Measurements from ENCODE around the gene CACNA2D3. TPM values are rescaled to one million over a fixed set of nuclear protein-coding genes. Genes with fewer than 3 reads are reported as not detected.

The CACNA2D3 gene
- total RNA-seq, 4 donors from 2014 or later, result 0.30 to 9.6 (median 3.9) TPM

DNA sequence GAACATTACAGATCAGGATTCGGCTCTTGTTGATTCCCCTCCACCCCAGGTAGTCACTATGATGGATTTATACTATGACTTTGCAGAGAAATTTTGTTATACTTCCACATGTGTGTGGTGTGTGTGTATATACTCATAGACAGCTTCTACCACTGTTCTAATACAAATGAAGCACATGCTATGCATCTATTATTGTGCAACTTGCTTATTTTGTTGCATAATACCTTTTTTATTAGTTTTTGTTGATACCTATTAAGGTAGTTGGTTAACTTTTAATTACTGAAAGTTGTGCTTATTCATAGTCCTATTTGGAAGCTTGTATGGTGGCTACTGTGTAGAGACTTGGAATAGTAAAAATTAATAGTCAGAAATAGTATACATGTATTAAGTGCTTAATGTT lies 140.6 kb downstream of the CACNA2D3 start:
- WGBS, 2 donors, result 64 to 77% methylated on average over 1 of the region's 1 CpG
- Histone ChIP-seq H3K36me3 (no peaks in the 10 kb centered on the region), H3K27ac (no peak overlapping the region), H3K4me3 (no peak overlapping the region), H3K9me3 (no peaks in the 10 kb centered on the region), H3K27me3 (no peaks in the 10 kb centered on the region), H3K4me1 (no peaks in the 10 kb centered on the region)
- TF ChIP-seq, protein P1, sequence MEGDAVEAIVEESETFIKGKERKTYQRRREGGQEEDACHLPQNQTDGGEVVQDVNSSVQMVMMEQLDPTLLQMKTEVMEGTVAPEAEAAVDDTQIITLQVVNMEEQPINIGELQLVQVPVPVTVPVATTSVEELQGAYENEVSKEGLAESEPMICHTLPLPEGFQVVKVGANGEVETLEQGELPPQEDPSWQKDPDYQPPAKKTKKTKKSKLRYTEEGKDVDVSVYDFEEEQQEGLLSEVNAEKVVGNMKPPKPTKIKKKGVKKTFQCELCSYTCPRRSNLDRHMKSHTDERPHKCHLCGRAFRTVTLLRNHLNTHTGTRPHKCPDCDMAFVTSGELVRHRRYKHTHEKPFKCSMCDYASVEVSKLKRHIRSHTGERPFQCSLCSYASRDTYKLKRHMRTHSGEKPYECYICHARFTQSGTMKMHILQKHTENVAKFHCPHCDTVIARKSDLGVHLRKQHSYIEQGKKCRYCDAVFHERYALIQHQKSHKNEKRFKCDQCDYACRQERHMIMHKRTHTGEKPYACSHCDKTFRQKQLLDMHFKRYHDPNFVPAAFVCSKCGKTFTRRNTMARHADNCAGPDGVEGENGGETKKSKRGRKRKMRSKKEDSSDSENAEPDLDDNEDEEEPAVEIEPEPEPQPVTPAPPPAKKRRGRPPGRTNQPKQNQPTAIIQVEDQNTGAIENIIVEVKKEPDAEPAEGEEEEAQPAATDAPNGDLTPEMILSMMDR (IDR thresholded peaks at IDR 0.05), result no peak
- no peak for TF ChIP-seq POLR2A (IDR thresholded peaks at IDR 0.05)
- TF ChIP-seq EP300 (IDR thresholded peaks at IDR 0.05), result no peak
- DNase-seq (ENCODE audit: low spot score in 2 of 2), result no peak

DNA sequence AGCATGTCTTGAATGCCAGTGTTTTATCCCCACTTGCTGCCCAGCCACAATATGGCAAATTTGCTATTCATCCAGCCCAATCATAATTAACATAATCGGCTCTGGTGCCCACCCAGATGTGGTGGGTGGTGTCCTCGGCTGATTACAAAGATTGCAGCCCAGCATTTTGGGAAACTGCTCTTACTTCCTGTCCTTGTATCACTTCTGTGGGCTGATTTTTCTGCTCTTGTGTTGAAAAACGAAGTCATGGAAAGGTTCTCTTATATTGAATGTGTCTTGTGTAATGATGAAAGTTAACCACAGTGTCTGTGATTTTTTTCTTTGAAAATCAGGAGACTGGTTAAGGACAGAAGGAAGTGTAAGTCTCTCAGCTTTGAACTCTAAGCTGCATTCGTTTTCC lies 141.7 kb downstream of the CACNA2D3 start:
- Histone ChIP-seq H3K4me3 (no peak overlapping the region), H3K4me1 (no peaks in the 10 kb centered on the region), H3K27ac (no peak overlapping the region), H3K9me3 (no peaks in the 10 kb centered on the region), H3K27me3 (no peaks in the 10 kb centered on the region), H3K36me3 (no peaks in the 10 kb centered on the region)
- no peak for DNase-seq (ENCODE audit: low spot score in 2 of 2)
- TF ChIP-seq POLR2A (IDR thresholded peaks at IDR 0.05), result no peak
- TF ChIP-seq EP300 (IDR thresholded peaks at IDR 0.05), result no peak
- TF ChIP-seq, protein P1 (IDR thresholded peaks at IDR 0.05), result no peak
- 61% methylated on average over 4 of the region's 4 CpGs for WGBS, 2 donors

DNA sequence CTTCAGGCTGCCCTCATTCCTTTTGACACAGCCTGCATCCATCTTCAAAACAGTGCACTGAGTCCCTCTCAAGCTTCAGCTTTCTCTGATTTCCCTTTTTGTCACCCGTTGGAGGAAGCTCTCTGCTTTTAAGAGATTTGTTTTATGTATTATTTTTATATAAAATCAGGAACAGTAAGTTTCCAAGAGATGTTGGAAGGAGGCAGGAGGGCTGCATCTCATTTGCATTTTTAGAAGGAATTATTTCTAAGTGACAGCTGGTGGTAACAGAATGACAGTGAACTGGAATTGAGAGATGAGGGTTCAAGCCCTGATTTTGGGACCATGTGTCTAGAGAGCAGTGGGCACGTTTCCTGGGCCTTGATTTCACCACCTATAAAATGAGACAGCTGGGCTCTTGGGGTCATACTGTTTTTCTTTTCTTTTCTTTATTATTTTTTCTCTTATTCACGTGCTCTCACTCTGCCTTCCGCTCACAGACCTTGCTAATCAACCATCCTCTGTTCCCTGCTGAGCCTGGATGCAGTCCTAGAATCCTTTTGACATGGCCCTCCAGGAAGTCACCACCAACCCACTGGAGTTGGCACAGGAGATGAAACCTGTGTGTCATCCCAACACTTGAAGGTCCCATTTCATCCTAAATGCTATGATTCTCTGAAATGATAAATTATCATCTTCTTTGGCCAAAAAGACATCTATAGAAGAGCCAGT lies 148.6 kb downstream of the CACNA2D3 start:
- no peak for TF ChIP-seq POLR2A (IDR thresholded peaks at IDR 0.05)
- TF ChIP-seq, protein P1 (IDR thresholded peaks at IDR 0.05), result no peak
- TF ChIP-seq EP300 (IDR thresholded peaks at IDR 0.05), result no peak
- Histone ChIP-seq H3K4me1 (no peaks in the 10 kb centered on the region), H3K27ac (no peak overlapping the region), H3K27me3 (no peaks in the 10 kb centered on the region), H3K36me3 (no peaks in the 10 kb centered on the region), H3K9me3 (no peaks in the 10 kb centered on the region), H3K4me3 (no peak overlapping the region)
- DNase-seq (ENCODE audit: low spot score in 2 of 2), result no peak
- 39 to 51% methylated on average over 4 of the region's 4 CpGs for WGBS, 2 donors

DNA sequence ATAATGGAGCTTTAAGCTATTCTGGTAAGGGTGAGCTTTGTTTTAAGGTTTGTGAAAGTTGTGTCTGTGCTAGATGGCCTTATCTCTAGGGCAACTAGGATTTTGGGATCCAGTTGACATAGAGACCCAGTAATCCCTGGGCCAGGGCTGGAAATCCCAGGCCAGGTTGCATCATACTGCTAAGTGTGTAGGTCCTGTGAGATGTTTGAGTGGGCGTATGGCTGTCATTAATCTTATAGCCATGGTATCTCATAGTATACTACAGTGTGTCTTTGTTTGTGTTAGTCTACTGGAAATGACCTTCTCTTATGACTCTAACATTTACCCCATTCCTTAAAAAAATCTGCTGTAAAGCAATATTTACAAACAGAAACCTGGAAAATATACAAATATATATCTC lies 151.4 kb downstream of the CACNA2D3 start:
- TF ChIP-seq, protein P1 (IDR thresholded peaks at IDR 0.05), result no peak
- Histone ChIP-seq H3K9me3 (peaks cover 0 to 15% (median 0%) of the 10 kb centered on the region in 4 donors), H3K4me1 (no peaks in the 10 kb centered on the region), H3K27ac (no peak overlapping the region), H3K36me3 (no peaks in the 10 kb centered on the region), H3K4me3 (no peak overlapping the region), H3K27me3 (no peaks in the 10 kb centered on the region)
- 70 to 71% methylated on average over 1 of the region's 1 CpG for WGBS, 2 donors
- DNase-seq (ENCODE audit: low spot score in 2 of 2), result no peak

- H3K9me3 ChIP-seq, result peaks cover 0 to 15% (median 0%) of the 10 kb centered on the region in 4 donors
- no peak for DNase-seq (ENCODE audit: low spot score in 2 of 2)
- no peak overlapping the region for H3K27ac ChIP-seq
- no peaks in the 10 kb centered on the region for H3K4me1 ChIP-seq
- WGBS, 2 donors, result 65 to 69% methylated on average over 4 of the region's 4 CpGs
- no peak overlapping the region for H3K4me3 ChIP-seq
- no peaks in the 10 kb centered on the region for H3K36me3 ChIP-seq
- no peaks in the 10 kb centered on the region for H3K27me3 ChIP-seq
- no peak for TF ChIP-seq EP300 (IDR thresholded peaks at IDR 0.05)
- no peak for TF ChIP-seq POLR2A (IDR thresholded peaks at IDR 0.05)
- TF ChIP-seq, protein P1 (IDR thresholded peaks at IDR 0.05), result no peak
Observed at GRCh38 chr3:54274607-54275006, 152.3 kb downstream of the CACNA2D3 start.

All from tibial nerve (tissue), 4 donors.